ENCODE data around the gene ATXN3.
"Not testable (repeated sequence)": the region's sequence is repeated elsewhere in the genome, so short reads cannot be mapped to it uniquely, and the experiment has no call there.

DNA sequence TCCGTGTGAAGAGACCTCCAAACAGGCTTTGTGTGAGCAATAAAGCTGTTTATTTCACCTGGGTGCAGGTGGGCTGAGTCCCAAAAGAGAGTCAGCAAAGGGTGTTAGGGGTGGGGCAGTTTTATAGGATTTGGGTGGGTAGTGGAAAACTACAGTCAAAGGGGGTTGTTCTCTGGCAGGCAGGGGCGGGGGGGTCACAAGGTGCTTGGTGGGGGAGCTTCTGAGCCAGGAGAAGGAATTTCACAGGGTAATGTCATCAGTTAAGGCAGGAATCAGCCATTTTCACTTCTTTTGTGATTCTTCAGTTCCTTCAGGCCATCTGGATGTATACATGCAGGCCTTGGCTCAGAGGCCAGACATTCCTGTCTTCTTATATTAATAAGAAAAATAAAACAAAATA lies 64.6 kb downstream of the ATXN3 start:
- TF ChIP-seq, protein P1, sequence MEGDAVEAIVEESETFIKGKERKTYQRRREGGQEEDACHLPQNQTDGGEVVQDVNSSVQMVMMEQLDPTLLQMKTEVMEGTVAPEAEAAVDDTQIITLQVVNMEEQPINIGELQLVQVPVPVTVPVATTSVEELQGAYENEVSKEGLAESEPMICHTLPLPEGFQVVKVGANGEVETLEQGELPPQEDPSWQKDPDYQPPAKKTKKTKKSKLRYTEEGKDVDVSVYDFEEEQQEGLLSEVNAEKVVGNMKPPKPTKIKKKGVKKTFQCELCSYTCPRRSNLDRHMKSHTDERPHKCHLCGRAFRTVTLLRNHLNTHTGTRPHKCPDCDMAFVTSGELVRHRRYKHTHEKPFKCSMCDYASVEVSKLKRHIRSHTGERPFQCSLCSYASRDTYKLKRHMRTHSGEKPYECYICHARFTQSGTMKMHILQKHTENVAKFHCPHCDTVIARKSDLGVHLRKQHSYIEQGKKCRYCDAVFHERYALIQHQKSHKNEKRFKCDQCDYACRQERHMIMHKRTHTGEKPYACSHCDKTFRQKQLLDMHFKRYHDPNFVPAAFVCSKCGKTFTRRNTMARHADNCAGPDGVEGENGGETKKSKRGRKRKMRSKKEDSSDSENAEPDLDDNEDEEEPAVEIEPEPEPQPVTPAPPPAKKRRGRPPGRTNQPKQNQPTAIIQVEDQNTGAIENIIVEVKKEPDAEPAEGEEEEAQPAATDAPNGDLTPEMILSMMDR (conservative IDR thresholded peaks at IDR 0.05 in 1 of 2, IDR thresholded peaks at IDR 0.05 in 1 of 2; ENCODE audit: extremely low read depth in 1 of 2, insufficient read depth in 1 of 2, low read depth in 1 of 2, low read length in 2 of 2): not testable (repeated sequence)
- TF ChIP-seq EZH2 (IDR thresholded peaks at IDR 0.05; ENCODE audit: borderline replicate concordance, low read length): not testable (repeated sequence)

All from mammary epithelial cell (primary cell).